GM12873 (cell line): ENCODE measurements around the gene NR2F1-AS1.

ENCODE experiments used
- CTCF ChIP-seq: IDR thresholded peaks from 2 replicates; pipeline ENCODE4 v1.5.1; 2012; ENCODE audit warnings: low read depth, mild to moderate bottlenecking, moderate library complexity, low read length, control low read depth; ENCODE audit not compliant: insufficient read depth; ENCODE audit errors: missing control alignments

Gene NR2F1-AS1

DNA sequence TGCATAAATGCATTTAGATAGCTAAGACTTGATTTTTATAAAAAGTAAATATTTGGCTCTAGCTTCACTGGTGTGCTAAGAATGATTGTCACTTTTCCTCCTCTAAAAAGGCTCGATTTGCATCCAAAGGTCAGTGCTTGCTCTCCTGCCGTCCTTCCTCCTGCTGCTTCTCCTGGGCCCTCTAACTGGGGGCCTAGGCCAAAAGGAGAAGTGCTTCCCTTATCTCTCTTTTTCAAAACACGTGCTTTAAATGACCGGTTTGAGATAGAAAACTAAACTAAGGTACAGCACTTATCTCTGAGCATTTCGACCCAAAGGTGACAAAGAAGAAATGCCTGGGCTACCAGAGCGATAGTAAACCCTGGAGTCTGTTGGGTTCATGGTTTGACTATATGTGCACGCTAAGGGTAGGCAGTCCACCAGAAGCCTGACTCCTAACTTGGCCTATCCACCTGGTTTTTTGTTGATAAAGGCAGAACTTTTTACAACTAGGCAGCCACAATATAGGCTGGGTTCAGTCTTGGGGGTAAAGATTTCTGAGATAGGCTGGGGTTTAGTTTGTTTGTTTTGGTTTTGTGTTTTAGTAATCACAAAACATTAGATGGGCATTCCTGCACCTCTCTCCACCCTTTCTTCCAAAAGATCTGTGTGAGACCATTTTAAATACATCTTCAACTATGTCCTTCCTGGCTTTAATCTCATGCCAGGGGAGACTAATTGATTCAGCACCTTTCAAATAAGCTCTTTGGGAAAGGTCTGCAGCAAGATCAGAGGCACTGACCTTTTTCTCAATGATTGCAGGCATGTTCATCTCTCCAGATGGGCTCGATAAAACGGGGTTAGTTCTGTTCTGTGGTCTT lies 3.8 kb downstream of the NR2F1-AS1 start:
- no peak for TF ChIP-seq CTCF

DNA sequence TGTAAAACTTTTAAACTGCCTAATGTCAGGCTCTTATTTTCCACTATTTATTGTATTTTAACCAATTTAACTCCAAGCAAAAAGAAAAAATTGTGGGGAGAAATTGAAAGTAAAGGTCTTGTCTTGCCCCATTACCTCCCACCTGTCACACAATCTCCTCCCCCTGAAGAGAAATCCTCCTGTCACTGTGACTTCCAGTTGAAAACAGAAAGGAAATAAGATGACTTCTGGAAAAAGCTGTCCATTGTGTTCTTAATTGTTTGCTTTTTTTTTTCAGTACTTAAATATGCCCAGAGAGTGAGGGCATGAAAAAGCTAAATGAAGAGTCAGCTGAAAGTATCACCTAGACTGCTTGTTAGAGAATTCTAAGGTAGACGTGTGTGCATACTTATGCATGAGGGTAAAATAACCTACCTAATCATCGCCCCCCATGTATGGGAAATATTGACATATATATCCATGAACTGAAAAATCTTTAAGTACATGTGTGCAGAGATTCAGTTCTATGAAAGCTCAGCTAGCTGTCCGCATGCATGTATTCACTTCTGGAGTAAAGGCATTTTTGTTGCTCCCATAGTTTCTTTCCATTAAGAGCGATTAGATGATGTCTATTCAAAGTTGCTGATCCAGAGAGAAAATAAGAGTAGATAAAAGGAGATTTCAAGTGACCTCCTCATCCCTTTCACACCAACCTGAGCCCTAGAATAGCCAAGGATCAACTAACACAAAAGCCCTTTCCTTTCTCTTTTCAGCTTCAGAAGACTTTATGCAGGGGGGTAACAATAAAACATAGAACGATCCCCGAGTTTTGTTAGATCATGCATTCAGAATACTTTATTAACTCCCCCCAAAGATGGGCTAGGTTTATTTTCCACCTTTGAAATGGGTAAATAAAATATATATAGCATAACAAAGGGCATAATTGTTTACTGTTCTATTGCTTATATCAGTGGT lies 5.3 kb downstream of the NR2F1-AS1 start:
- TF ChIP-seq CTCF: no peak

DNA sequence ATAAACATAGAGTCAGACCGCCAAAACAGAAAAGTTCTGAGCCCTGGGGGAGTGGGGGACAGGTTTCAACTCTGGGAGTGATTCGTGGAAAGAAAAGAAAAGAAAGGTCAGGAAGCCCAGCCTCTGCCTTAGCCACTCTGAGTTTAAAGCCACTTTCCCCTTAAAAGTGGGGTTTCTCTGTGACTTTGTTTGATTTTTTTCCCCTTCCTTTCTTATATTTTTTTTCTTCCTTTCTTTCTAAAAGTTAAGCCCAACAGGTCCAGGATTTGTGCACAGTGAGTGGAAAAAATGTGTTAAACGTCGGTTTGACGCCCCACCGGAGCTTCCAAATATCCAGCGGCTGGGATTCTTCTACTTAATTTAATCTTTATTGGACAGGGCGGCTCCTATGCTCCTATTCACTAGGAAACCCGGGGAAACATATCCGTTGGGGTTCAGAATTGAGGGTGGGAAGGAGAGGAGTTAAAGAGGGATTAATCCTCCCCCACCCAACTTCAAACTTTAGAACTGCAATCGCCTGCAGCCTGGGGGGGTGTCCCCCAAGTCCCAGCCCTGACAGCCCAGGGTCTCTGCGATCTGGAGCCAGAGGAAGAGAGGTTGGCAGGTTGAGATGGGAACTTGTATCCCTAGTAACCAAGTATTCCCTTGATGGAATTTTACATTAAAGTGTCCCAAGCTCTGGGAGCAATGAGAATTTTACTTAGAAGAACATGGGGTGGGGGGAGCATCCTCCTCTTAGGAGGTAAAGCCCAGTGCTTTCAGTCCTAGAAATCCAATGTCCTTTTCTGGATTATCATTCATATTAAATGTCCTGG lies 6.3 kb downstream of the NR2F1-AS1 start:
- no peak for TF ChIP-seq CTCF

GRCh38 chr5:93573354-93574351 lies 7.4 kb downstream of the NR2F1-AS1 start:
- TF ChIP-seq CTCF: no peak

GRCh38 chr5:93572608-93573353 lies 8.2 kb downstream of the NR2F1-AS1 start:
- TF ChIP-seq CTCF: no peak
